Activated CD4-positive, alpha-beta T cell treated with anti-CD3 and anti-CD28 coated beads for 4 hours (primary cell): Measurements from ENCODE around the gene CD59.
"Not testable (repeated sequence)": the region's sequence is repeated elsewhere in the genome, so short reads cannot be mapped to it uniquely, and the experiment has no call there.

Experiments
- DNase-seq, 2 donors: peaks; one replicate each; pipeline ENCODE4 v3.0.0-alpha.2; 2020

The CD59 gene

GRCh38 chr11:33664827-33665226 is 71.4 kb downstream of the CD59 start:
- DNase-seq = no peak

- no peak for DNase-seq
Measured at GRCh38 chr11:33664166-33664565, 72.1 kb downstream of the CD59 start.

- no peak for DNase-seq
Measured at GRCh38 chr11:33663121-33663520, 73.1 kb downstream of the CD59 start.

- not testable (repeated sequence) for DNase-seq
Measured at GRCh38 chr11:33661526-33661925, 74.7 kb downstream of the CD59 start.

GRCh38 chr11:33660962-33661361 is 75.3 kb downstream of the CD59 start:
- DNase-seq = no peak

GRCh38 chr11:33659370-33660139 is 76.7 kb downstream of the CD59 start:
- DNase-seq = no peak

GRCh38 chr11:33658195-33658900 is 77.9 kb downstream of the CD59 start:
- no peak for DNase-seq

GRCh38 chr11:33657757-33658156 is 78.5 kb downstream of the CD59 start:
- no peak for DNase-seq

GRCh38 chr11:33656768-33657167 is 79.5 kb downstream of the CD59 start:
- no peak for DNase-seq

GRCh38 chr11:33655842-33656600 is 80.2 kb downstream of the CD59 start:
- no peak for DNase-seq

- no peak for DNase-seq
Measured at GRCh38 chr11:33654594-33654993, 81.6 kb downstream of the CD59 start.
